KMS-11 (cell line): ENCODE measurements around the gene DESI1.

Source experiments
- H2AFZ ChIP-seq: fragments of 200-600 bp; sonication (generic); 2 replicates; pipeline ENCODE4 v1.6.1; 2016; ENCODE audit warnings: antibody characterized with exemption, mixed run types, low read depth
- H3K27ac ChIP-seq: fragments of 200-600 bp; sonication (generic); 2 replicates; pipeline ENCODE4 v1.6.1; 2016; ENCODE audit warnings: mild to moderate bottlenecking, mixed run types
- H3K27me3 ChIP-seq: fragments of 200-600 bp; sonication (generic); 2 replicates; pipeline ENCODE4 v1.6.1; 2017; ENCODE audit warnings: mild to moderate bottlenecking, low read depth, mixed run types, moderate library complexity; ENCODE audit not compliant: insufficient read depth
- H3K36me3 ChIP-seq: fragments of 200-600 bp; sonication (generic); 2 replicates; pipeline ENCODE4 v1.6.1; 2017; ENCODE audit warnings: mild to moderate bottlenecking, mixed run types; ENCODE audit not compliant: insufficient read depth
- H3K4me1 ChIP-seq: fragments of 200-600 bp; sonication (generic); 2 replicates; pipeline ENCODE4 v1.6.1; 2016; ENCODE audit warnings: mild to moderate bottlenecking, low read depth, mixed run types; ENCODE audit not compliant: poor library complexity, severe bottlenecking
- H3K4me2 ChIP-seq: fragments of 200-600 bp; sonication (generic); 2 replicates; pipeline ENCODE4 v1.7.0; 2016; ENCODE audit warnings: mild to moderate bottlenecking, mixed run types
- H3K4me3 ChIP-seq: fragments of 200-600 bp; sonication (generic); IDR thresholded peaks from 2 replicates; pipeline ENCODE4 v1.6.1; 2017; ENCODE audit warnings: low read depth, low read length, mixed read lengths; ENCODE audit not compliant: insufficient read depth
- H3K79me2 ChIP-seq: fragments of 200-600 bp; sonication (generic); 2 replicates; pipeline ENCODE4 v1.6.1; 2016; ENCODE audit warnings: low read depth, mixed run types; ENCODE audit not compliant: insufficient read depth
- H3K9ac ChIP-seq: fragments of 200-600 bp; sonication (generic); 2 replicates; pipeline ENCODE4 v1.6.1; 2016; ENCODE audit warnings: mild to moderate bottlenecking, mixed run types
- H4K20me1 ChIP-seq: fragments of 200-600 bp; sonication (generic); 2 replicates; pipeline ENCODE4 v1.6.1; 2016; ENCODE audit warnings: mild to moderate bottlenecking, mixed run types; ENCODE audit not compliant: insufficient read depth
- TF ChIP-seq, protein P1 (sequence below): fragments of 200-600 bp; sonication (generic); conservative IDR thresholded peaks from 2 replicates; pipeline ENCODE4 v1.6.1; 2017; ENCODE audit warnings: low read depth, mild to moderate bottlenecking, antibody characterized with exemption, low read length, moderate library complexity, mixed read lengths

Gene DESI1

DNA sequence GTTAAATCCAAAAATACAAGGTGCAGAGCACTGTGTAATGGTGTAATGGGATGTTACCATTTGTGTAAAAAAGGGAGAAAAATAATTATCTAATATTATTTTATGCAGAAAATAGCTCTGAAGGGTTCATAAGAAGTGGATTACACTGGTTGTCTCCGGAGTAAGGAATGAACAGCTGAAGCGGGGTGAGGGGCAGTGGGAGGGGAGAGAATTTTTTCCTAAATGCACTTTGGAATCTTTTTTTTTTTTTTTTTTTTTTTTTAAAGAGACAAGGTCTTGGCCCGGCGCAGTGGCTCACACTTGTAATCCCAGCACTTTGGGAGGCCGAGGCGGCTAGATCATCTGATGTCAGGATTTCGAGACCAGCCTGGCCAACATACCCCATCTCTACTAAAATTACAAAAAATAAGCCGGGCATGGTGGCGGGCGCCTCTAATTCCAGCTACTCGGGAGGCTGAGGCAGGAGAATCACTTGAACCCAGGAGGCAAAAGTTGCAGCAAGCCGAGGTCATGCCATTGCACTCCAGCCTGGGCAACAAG is 69.8 kb downstream of the DESI1 start:
- Histone ChIP-seq H4K20me1 (no peaks in the 10 kb centered on the region), H3K27me3 (no peaks in the 10 kb centered on the region), H3K4me1 (peaks cover 6% of the 10 kb centered on the region), H3K79me2 (no peaks in the 10 kb centered on the region), H2AFZ (no peak overlapping the region), H3K27ac (no peak overlapping the region), H3K4me3 (no peak overlapping the region), H3K4me2 (no peak overlapping the region), H3K9ac (no peak overlapping the region), H3K36me3 (no peaks in the 10 kb centered on the region)
- TF ChIP-seq, protein P1, sequence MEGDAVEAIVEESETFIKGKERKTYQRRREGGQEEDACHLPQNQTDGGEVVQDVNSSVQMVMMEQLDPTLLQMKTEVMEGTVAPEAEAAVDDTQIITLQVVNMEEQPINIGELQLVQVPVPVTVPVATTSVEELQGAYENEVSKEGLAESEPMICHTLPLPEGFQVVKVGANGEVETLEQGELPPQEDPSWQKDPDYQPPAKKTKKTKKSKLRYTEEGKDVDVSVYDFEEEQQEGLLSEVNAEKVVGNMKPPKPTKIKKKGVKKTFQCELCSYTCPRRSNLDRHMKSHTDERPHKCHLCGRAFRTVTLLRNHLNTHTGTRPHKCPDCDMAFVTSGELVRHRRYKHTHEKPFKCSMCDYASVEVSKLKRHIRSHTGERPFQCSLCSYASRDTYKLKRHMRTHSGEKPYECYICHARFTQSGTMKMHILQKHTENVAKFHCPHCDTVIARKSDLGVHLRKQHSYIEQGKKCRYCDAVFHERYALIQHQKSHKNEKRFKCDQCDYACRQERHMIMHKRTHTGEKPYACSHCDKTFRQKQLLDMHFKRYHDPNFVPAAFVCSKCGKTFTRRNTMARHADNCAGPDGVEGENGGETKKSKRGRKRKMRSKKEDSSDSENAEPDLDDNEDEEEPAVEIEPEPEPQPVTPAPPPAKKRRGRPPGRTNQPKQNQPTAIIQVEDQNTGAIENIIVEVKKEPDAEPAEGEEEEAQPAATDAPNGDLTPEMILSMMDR = no peak

DNA sequence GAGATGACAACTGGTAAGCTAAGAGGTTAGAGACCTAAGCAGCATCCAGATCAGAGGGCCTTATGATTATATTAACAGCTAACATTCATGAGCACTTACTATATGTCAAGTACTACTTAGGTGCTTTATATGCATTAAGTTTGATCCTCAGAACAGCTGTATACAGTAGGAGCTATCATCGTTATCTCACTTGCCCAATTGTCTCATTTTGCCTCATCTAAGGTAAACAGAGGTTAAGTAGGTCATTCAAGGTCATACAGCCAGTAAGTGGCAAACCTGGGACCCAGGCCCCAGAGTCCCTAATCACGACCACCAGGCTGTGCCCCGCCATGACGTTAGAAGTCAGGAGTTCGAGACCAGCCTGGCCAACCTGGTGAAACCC is 72.0 kb downstream of the DESI1 start:
- TF ChIP-seq, protein P1 = no peak
- Histone ChIP-seq H3K36me3 (no peaks in the 10 kb centered on the region), H3K4me2 (no peak overlapping the region), H3K27ac (no peak overlapping the region), H3K27me3 (no peaks in the 10 kb centered on the region), H3K4me1 (peaks cover 8% of the 10 kb centered on the region), H2AFZ (no peak overlapping the region), H3K4me3 (no peak overlapping the region), H3K9ac (no peak overlapping the region), H3K79me2 (peaks cover 3% of the 10 kb centered on the region), H4K20me1 (no peaks in the 10 kb centered on the region)
